Nephron (organoid): ENCODE results near the gene PAPPA.

Source experiments
- H3K27ac Mint-ChIP-seq, 3 experiments: 2 replicates each; pipeline ENCODE4 v1.8.0; 2020; ENCODE audit warnings: mixed read lengths in 3 of 3, mild to moderate bottlenecking in 2 of 3, moderate library complexity in 1 of 3
- H3K27me3 Mint-ChIP-seq: 2 replicates; pipeline ENCODE4 v1.8.0; 2021; ENCODE audit warnings: low read depth, mild to moderate bottlenecking, moderate library complexity, mixed read lengths
- H3K36me3 Mint-ChIP-seq: 2 replicates; pipeline ENCODE4 v1.8.0; 2020; ENCODE audit warnings: low read depth, mixed read lengths
- H3K4me1 Mint-ChIP-seq: 2 replicates; pipeline ENCODE4 v1.8.0; 2020; ENCODE audit warnings: mixed read lengths
- H3K4me3 Mint-ChIP-seq, 3 experiments: 2 replicates each; pipeline ENCODE4 v1.8.0; 2020; ENCODE audit warnings: mild to moderate bottlenecking in 3 of 3, mixed read lengths in 3 of 3, moderate library complexity in 2 of 3
- H3K9me3 Mint-ChIP-seq: 2 replicates; pipeline ENCODE4 v1.8.0; 2020; ENCODE audit warnings: mixed read lengths
- CTCF ChIP-seq, 3 experiments: fragments of 200-600 bp; sonication (generic); IDR thresholded peaks; one replicate each; pipeline ENCODE4 v1.5.0; 2021; ENCODE audit warnings: antibody characterized with exemption in 3 of 3; ENCODE audit not compliant: unreplicated experiment in 3 of 3

Gene PAPPA

GRCh38 chr9:116419181-116419580 is 265.6 kb downstream of the PAPPA start:
- no peak overlapping the region for H3K4me3 Mint-ChIP-seq
- TF ChIP-seq CTCF (IDR thresholded peaks at IDR 0.05; ENCODE audit: unreplicated experiment in 3 of 3): no peak
- H3K27ac Mint-ChIP-seq: peak overlapping the region; percentile 66 to 73 (median 67)
- no peaks in the 10 kb centered on the region for H3K9me3 Mint-ChIP-seq
- H3K4me1 Mint-ChIP-seq: peaks cover 5% of the 10 kb centered on the region
- H3K36me3 Mint-ChIP-seq: peaks cover 3% of the 10 kb centered on the region
- no peaks in the 10 kb centered on the region for H3K27me3 Mint-ChIP-seq

- peaks cover 5% of the 10 kb centered on the region for H3K4me1 Mint-ChIP-seq
- no peaks in the 10 kb centered on the region for H3K27me3 Mint-ChIP-seq
- no peak for TF ChIP-seq CTCF (IDR thresholded peaks at IDR 0.05; ENCODE audit: unreplicated experiment in 3 of 3)
Observed at GRCh38 chr9:116420993-116421538, 267.5 kb downstream of the PAPPA start.

GRCh38 chr9:116422119-116422979 is 268.8 kb downstream of the PAPPA start:
- Mint-ChIP-seq H3K27ac (no peak overlapping the region), H3K4me1 (peaks cover 5% of the 10 kb centered on the region), H3K36me3 (peaks cover 3% of the 10 kb centered on the region), H3K9me3 (no peaks in the 10 kb centered on the region), H3K4me3 (no peak overlapping the region), H3K27me3 (no peaks in the 10 kb centered on the region)
- no peak for TF ChIP-seq CTCF (IDR thresholded peaks at IDR 0.05; ENCODE audit: unreplicated experiment in 3 of 3)

More at GRCh38 chr9:116420993-116421538, 267.5 kb downstream of the PAPPA start:
- Mint-ChIP-seq H3K4me3 (no peak overlapping the region), H3K27ac (no peak overlapping the region), H3K9me3 (no peaks in the 10 kb centered on the region), H3K36me3 (peaks cover 3% of the 10 kb centered on the region)

- Mint-ChIP-seq H3K27ac (no peak overlapping the region), H3K4me1 (peaks cover 5% of the 10 kb centered on the region), H3K27me3 (no peaks in the 10 kb centered on the region)
Observed at GRCh38 chr9:116423149-116423548, 269.6 kb downstream of the PAPPA start.

GRCh38 chr9:116425244-116425643 is 271.7 kb downstream of the PAPPA start:
- H3K9me3 Mint-ChIP-seq: no peaks in the 10 kb centered on the region
- no peaks in the 10 kb centered on the region for H3K27me3 Mint-ChIP-seq
- TF ChIP-seq CTCF (IDR thresholded peaks at IDR 0.05; ENCODE audit: unreplicated experiment in 3 of 3): no peak
- no peaks in the 10 kb centered on the region for H3K4me1 Mint-ChIP-seq
- H3K4me3 Mint-ChIP-seq: no peak overlapping the region
- no peak overlapping the region for H3K27ac Mint-ChIP-seq
- no peaks in the 10 kb centered on the region for H3K36me3 Mint-ChIP-seq

More at GRCh38 chr9:116423149-116423548, 269.6 kb downstream of the PAPPA start:
- H3K36me3 Mint-ChIP-seq: peaks cover 3% of the 10 kb centered on the region
- H3K4me3 Mint-ChIP-seq: no peak overlapping the region
- no peak for TF ChIP-seq CTCF (IDR thresholded peaks at IDR 0.05; ENCODE audit: unreplicated experiment in 3 of 3)
- no peaks in the 10 kb centered on the region for H3K9me3 Mint-ChIP-seq
